Keratinocyte (primary cell): Measurements from ENCODE around the gene ZSCAN9. TPM values are rescaled to one million over a fixed set of nuclear protein-coding genes. Genes with fewer than 3 reads are reported as not detected.

Source experiments
- DNase-seq: peaks from one replicate; pipeline ENCODE4 v3.0.0-alpha.2; 2011; ENCODE audit warnings: low read depth, missing footprints, low spot score
- FAIRE-seq: peaks from 2 replicates; lab custom pipeline; 2011; peaks lifted over from hg19 to GRCh38; lab: Jason Lieb, UNC
- H2AFZ ChIP-seq: 2 replicates; pipeline ENCODE4 v1.6.0; 2012; ENCODE audit warnings: low read length, control low read depth, inconsistent platforms; ENCODE audit not compliant: control insufficient read depth
- H3K27ac ChIP-seq: 2 replicates; pipeline ENCODE4 v1.5.1; 2011; ENCODE audit warnings: low read length; ENCODE audit not compliant: control insufficient read depth, insufficient read depth
- H3K27me3 ChIP-seq: 3 replicates; pipeline ENCODE4 v1.6.0; 2011; ENCODE audit warnings: low read length; ENCODE audit not compliant: control insufficient read depth, insufficient read depth; ENCODE audit errors: extremely low read depth
- H3K36me3 ChIP-seq, 2 experiments: 2 replicates in 1 of 2; 3 replicates in 1 of 2; pipeline ENCODE4 v1.5.1; 2011; ENCODE audit warnings: low read length in 2 of 2, mild to moderate bottlenecking in 1 of 2; ENCODE audit not compliant: control insufficient read depth in 2 of 2, insufficient read depth in 2 of 2; ENCODE audit errors: extremely low read depth in 1 of 2
- H3K4me1 ChIP-seq: 3 replicates; pipeline ENCODE4 v1.5.1; 2011; ENCODE audit warnings: low read length; ENCODE audit not compliant: control insufficient read depth, insufficient read depth; ENCODE audit errors: extremely low read depth
- H3K4me2 ChIP-seq: 3 replicates; pipeline ENCODE4 v1.6.0; 2011; ENCODE audit warnings: low read depth, low read length; ENCODE audit not compliant: control insufficient read depth, insufficient read depth; ENCODE audit errors: extremely low read depth
- H3K4me3 ChIP-seq, 3 experiments: fragments of 200-600 bp in 1 of 3; sonication (generic) in 1 of 3; 2 replicates in 2 of 3; 3 replicates in 1 of 3; pipeline ENCODE4 v1.5.1; 2011 to 2016; ENCODE audit warnings: low read length in 3 of 3, mild to moderate bottlenecking in 3 of 3, control low read depth in 2 of 3, inconsistent platforms in 1 of 3, low read depth in 1 of 3, mixed read lengths in 1 of 3, mixed run types in 1 of 3, moderate library complexity in 1 of 3; ENCODE audit not compliant: control insufficient read depth in 2 of 3, insufficient read depth in 2 of 3; ENCODE audit errors: extremely low read depth in 1 of 3
- H3K79me2 ChIP-seq: 2 replicates; pipeline ENCODE4 v1.6.0; 2012; ENCODE audit warnings: low read length; ENCODE audit not compliant: control insufficient read depth, insufficient read depth
- H3K9ac ChIP-seq: 3 replicates; pipeline ENCODE4 v1.6.0; 2011; ENCODE audit warnings: low read length; ENCODE audit not compliant: control insufficient read depth, insufficient read depth; ENCODE audit errors: extremely low read depth
- H3K9me1 ChIP-seq: 3 replicates; pipeline ENCODE4 v1.6.0; 2011; ENCODE audit warnings: low read length; ENCODE audit not compliant: control insufficient read depth, insufficient read depth; ENCODE audit errors: extremely low read depth
- H3K9me3 ChIP-seq: 2 replicates; pipeline ENCODE4 v1.5.1; 2012; ENCODE audit warnings: low read depth, low read length; ENCODE audit not compliant: control insufficient read depth
- H4K20me1 ChIP-seq: 3 replicates; pipeline ENCODE4 v1.6.0; 2011; ENCODE audit warnings: low read length; ENCODE audit not compliant: control insufficient read depth, insufficient read depth; ENCODE audit errors: extremely low read depth
- CTCF ChIP-seq, 3 experiments: IDR thresholded peaks in 1 of 3; conservative IDR thresholded peaks in 1 of 3; optimal IDR thresholded peaks in 1 of 3; 2 replicates in 2 of 3; 3 replicates in 1 of 3; pipeline versions ENCODE3 to v1.5.1; 2011; ENCODE audit warnings: low read length in 3 of 3, mild to moderate bottlenecking in 3 of 3, moderate library complexity in 2 of 3, control low read depth in 1 of 3, inconsistent platforms in 1 of 3; ENCODE audit not compliant: insufficient read depth in 2 of 3; ENCODE audit errors: extremely low read depth in 1 of 3
- EZH2 ChIP-seq: IDR thresholded peaks from one replicate; pipeline ENCODE4 v1.6.1; 2012; ENCODE audit warnings: inconsistent platforms, mild to moderate bottlenecking, low read length, moderate library complexity
- dilution Hi-C: fragments of 300-500 bp; cut with MboI; formaldehyde crosslinking; loops from one replicate; pipeline ENCODE4 v1.7.0; 2020; ENCODE audit warnings: low sequenced_read_pairs; ENCODE audit not compliant: extremely low pct_ligation_motif_present
- polyA plus RNA-seq, 5 experiments: library from polyadenylated mRNA; depleted of rRNA in 3 of 5; stranded (reverse) in 3 of 5; stranded (forward) in 1 of 5; unstranded in 1 of 5; fragments of >200 nt; gene quantifications; 1 replicate in 1 of 5; 2 replicates in 3 of 5; 3 replicates in 1 of 5; pipeline versions ENCODE4 v1.2.1 to v1.2.3, GENCODE V29; 2011 to 2012; ENCODE audit warnings: missing spikeins in 2 of 5, low read depth in 1 of 5, low replicate concordance in 1 of 5

Gene ZSCAN9
- polyA plus RNA-seq, 1 donor (not counting 4 experiments of a cell fraction or from before 2014, with no cell fraction given): 12.0 TPM

DNA sequence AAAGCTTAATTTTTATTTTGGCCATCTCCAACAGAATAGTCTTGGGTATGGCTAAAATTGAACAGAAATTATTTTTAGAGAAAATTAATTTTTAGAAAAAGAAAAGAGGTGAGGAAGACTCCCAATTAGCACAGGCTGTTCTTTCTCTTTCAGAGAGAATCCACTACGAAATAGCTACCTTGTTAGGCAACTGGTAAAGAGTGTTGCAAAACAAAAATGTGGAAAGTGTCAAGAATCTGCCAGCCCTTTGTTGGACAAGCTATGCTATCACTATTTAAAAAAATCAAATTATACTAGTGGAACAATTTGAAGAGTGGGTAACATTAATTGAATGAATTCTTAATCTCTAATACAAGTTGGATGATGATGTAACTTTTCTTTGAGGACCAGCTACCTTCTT is 19.2 kb upstream of the ZSCAN9 start:
- FAIRE-seq (no peak), DNase-seq (no peak)
- no peak overlapping the region for H3K4me3 ChIP-seq
- dilution Hi-C loops: no loop called here
- no peaks in the 10 kb centered on the region for H3K9me3 ChIP-seq
- H2AFZ ChIP-seq: no peak overlapping the region
- TF ChIP-seq CTCF (optimal IDR thresholded peaks at IDR 0.05 in 1 of 3, IDR thresholded peaks at IDR 0.05 in 1 of 3, conservative IDR thresholded peaks at IDR 0.05 in 1 of 3; ENCODE audit: extremely low read depth in 1 of 3, insufficient read depth in 2 of 3, low read length in 3 of 3): no peak
- TF ChIP-seq EZH2: no peak
- H3K36me3 ChIP-seq: no peaks in the 10 kb centered on the region
- H3K9me1 ChIP-seq: no peaks in the 10 kb centered on the region
- no peak overlapping the region for H3K27ac ChIP-seq
- H3K79me2 ChIP-seq: no peaks in the 10 kb centered on the region
- H3K4me1 ChIP-seq: peaks cover 12% of the 10 kb centered on the region
- no peak overlapping the region for H3K4me2 ChIP-seq
- H4K20me1 ChIP-seq: no peaks in the 10 kb centered on the region
- no peak overlapping the region for H3K9ac ChIP-seq
- H3K27me3 ChIP-seq: peaks cover 23% of the 10 kb centered on the region

DNA sequence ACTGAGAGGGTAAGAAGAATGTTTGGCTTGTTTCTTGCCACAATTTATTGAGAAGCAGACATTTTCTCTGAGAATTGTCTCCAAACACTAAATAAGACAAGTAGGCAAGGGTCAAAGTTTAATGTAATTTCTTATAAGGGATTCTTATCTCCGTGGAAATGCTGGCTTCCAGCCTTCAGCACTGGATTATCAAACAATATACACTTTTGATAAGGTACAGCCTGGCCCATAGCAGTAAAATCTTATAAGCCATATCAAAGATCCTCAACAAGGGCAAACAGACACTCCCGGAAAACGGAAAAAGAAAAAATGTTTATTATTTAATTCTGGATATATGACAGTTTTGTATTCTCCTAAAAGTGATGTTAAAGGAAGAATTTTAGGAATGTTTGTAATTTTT is 18.5 kb upstream of the ZSCAN9 start:
- no peaks in the 10 kb centered on the region for H3K9me3 ChIP-seq
- H3K79me2 ChIP-seq: no peaks in the 10 kb centered on the region
- no peaks in the 10 kb centered on the region for H4K20me1 ChIP-seq
- no peaks in the 10 kb centered on the region for H3K36me3 ChIP-seq
- dilution Hi-C loops: no loop called here
- H3K27ac ChIP-seq: no peak overlapping the region
- TF ChIP-seq CTCF (optimal IDR thresholded peaks at IDR 0.05 in 1 of 3, IDR thresholded peaks at IDR 0.05 in 1 of 3, conservative IDR thresholded peaks at IDR 0.05 in 1 of 3; ENCODE audit: extremely low read depth in 1 of 3, insufficient read depth in 2 of 3, low read length in 3 of 3) (no peak), EZH2 (no peak)
- no peaks in the 10 kb centered on the region for H3K9me1 ChIP-seq
- no peak for FAIRE-seq
- no peak for DNase-seq
- peaks cover 12% of the 10 kb centered on the region for H3K4me1 ChIP-seq
- H3K4me2 ChIP-seq: no peak overlapping the region
- H2AFZ ChIP-seq: no peak overlapping the region
- no peak overlapping the region for H3K4me3 ChIP-seq
- peaks cover 23% of the 10 kb centered on the region for H3K27me3 ChIP-seq
- no peak overlapping the region for H3K9ac ChIP-seq
